BLaER1 treated with 17β-estradiol and CSF1 and Interleukin-3, amounts not matched to agents 10 nM and 100 nM (cell line): ENCODE results near the gene TMEM164.

Experiments used
- H3K27ac ChIP-seq, 11 experiments: shearing (Covaris generic); formaldehyde crosslinking; 2 replicates each; pipeline ENCODE4 v1.8.1; 2022
- H3K27me3 ChIP-seq, 11 experiments: shearing (Covaris generic); formaldehyde crosslinking; 2 replicates each; pipeline ENCODE4 v1.8.1; 2022
- H3K36me3 ChIP-seq, 11 experiments: shearing (Covaris generic); formaldehyde crosslinking; 2 replicates each; pipeline ENCODE4 v1.8.1; 2022
- H3K4me1 ChIP-seq, 10 experiments: shearing (Covaris generic); formaldehyde crosslinking; 2 replicates each; pipeline ENCODE4 v1.8.1; 2022
- H3K4me2 ChIP-seq, 11 experiments: shearing (Covaris generic); formaldehyde crosslinking; 2 replicates each; pipeline ENCODE4 v1.8.1; 2022
- H3K4me3 ChIP-seq, 10 experiments: shearing (Covaris generic); formaldehyde crosslinking; 2 replicates each; pipeline ENCODE4 v1.8.1; 2022
- H3K9ac ChIP-seq, 11 experiments: shearing (Covaris generic); formaldehyde crosslinking; 2 replicates each; pipeline ENCODE4 v1.8.1; 2022
- H3K9me3 ChIP-seq, 11 experiments: shearing (Covaris generic); formaldehyde crosslinking; replicated peaks in 1 of 11; 2 replicates each; pipeline ENCODE4 v1.8.1; 2022
- H4K20me1 ChIP-seq, 11 experiments: shearing (Covaris generic); formaldehyde crosslinking; 2 replicates each; pipeline ENCODE4 v1.8.1; 2022
- Cebpa-rat ChIP-seq, 11 experiments: shearing (Covaris generic); IDR thresholded peaks; 2 replicates each; pipeline ENCODE4 v1.8.1; 2022

Gene TMEM164

DNA sequence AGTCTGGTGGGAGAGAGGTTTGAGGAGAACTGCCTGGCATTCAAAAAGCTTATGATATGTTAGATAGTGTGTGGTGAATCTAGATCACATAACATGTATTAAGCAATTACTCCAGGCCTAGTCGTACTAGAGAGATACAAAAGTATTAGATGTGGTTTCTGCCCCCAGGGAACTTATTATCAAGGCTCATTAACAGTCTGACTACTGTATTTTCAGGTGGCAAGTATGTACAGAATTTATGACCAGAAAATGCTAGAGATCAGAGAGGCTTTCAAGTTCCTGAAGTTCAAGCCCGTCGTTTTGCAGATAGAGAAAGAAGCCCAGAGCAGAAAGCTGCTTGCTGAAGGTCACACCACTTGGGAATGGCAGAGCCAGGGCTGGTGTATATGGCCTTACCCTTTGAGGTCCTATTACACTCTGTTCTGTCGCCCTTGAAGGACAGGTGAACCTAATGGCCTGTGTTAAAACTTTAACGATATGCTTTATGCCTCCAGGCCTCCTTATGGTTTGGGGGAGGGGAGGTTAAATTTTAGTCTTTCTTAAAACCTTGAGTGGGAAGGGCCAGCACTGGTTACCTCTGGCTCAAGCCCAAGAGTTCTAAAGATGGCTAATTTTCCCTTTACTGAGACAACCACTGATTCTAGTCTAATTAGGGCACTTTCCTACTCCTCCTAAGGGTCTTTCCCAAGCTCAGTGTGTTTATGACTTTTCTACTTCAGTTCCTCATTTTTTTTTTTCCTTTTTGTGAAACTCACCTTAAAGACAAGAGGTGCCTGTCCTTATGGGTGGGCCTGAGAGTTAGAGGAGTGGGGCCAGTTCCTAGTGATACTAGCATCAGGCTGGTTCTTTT is 19.9 kb downstream of the TMEM164 start:
- no peaks in the 10 kb centered on the region for H3K9me3 ChIP-seq
- H3K4me3 ChIP-seq = no peak overlapping the region
- H3K27ac ChIP-seq = no peak overlapping the region
- H3K36me3 ChIP-seq = peaks cover 0 to 40% (median 5%) of the 10 kb centered on the region in 11 experiments; a peak in 11 of 22 replicates
- H4K20me1 ChIP-seq = peaks cover 3 to 45% (median 17%) of the 10 kb centered on the region in 11 experiments; a peak in 14 of 22 replicates
- H3K4me1 ChIP-seq = peaks cover 0 to 39% (median 0%) of the 10 kb centered on the region in 10 experiments; a peak in 5 of 20 replicates
- peak overlapping the region in 2 of 11 experiments; percentile 13 to 25; a peak in 1 of 22 replicates for H3K4me2 ChIP-seq
- H3K9ac ChIP-seq = 0 out of 22 replicates have a peak overlapping the region, but pooled peaks of 1 of the 11 experiments have one; percentile 15
- peaks cover 96 to 100% (median 100%) of the 10 kb centered on the region in 11 experiments for H3K27me3 ChIP-seq
- TF ChIP-seq Cebpa-rat (IDR thresholded peaks at IDR 0.05) = no peak

DNA sequence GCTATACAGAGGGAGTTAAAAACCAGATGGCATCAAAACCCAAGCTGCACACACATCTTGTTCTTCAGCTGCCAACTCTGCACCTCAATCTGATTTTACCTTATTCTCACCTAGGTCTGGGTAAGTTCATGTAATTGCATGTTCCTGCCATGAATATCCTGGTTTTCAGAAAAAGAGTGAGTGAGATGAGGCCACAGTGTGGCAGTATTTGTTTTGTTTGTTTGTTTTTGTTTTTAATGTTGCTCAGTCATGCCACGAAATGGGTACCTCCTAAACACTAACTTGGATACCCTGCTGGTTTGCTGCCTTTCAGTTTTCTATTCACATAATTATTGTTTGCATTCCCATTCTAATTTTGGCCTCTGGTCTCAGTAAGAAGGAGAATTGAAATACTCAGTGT is 22.5 kb downstream of the TMEM164 start:
- Histone ChIP-seq H3K36me3 (peaks cover 0 to 26% (median 3%) of the 10 kb centered on the region in 11 experiments; a peak in 7 of 22 replicates), H3K9me3 (no peaks in the 10 kb centered on the region), H3K4me3 (no peak overlapping the region), H3K9ac (no peak overlapping the region), H3K4me2 (peak overlapping the region in 3 of 11 experiments; percentile 16 to 40 (median 24); a peak in 5 of 22 replicates), H4K20me1 (peaks cover 3 to 45% (median 17%) of the 10 kb centered on the region in 11 experiments; a peak in 14 of 22 replicates), H3K27ac (peak overlapping the region in 2 of 11 experiments; percentile 15 to 34; a peak in 3 of 22 replicates), H3K27me3 (peaks cover 94 to 100% (median 97%) of the 10 kb centered on the region in 11 experiments), H3K4me1 (peaks cover 0 to 39% (median 0%) of the 10 kb centered on the region in 10 experiments; a peak in 5 of 20 replicates)
- no peak for TF ChIP-seq Cebpa-rat (IDR thresholded peaks at IDR 0.05)

GRCh38 chrX:110026099-110026844 is 23.4 kb downstream of the TMEM164 start:
- no peak for TF ChIP-seq Cebpa-rat (IDR thresholded peaks at IDR 0.05)
- peaks cover 0 to 37% (median 0%) of the 10 kb centered on the region in 10 experiments; a peak in 5 of 20 replicates for H3K4me1 ChIP-seq
- peak overlapping the region in 3 of 11 experiments; percentile 1 to 40 (median 16); a peak in 4 of 22 replicates for H3K4me2 ChIP-seq
- peak overlapping the region in 2 of 11 experiments; percentile 15 to 34; a peak in 3 of 22 replicates for H3K27ac ChIP-seq
- peaks cover 3 to 41% (median 17%) of the 10 kb centered on the region in 11 experiments; a peak in 14 of 22 replicates for H4K20me1 ChIP-seq
- H3K4me3 ChIP-seq = no peak overlapping the region
- no peak overlapping the region for H3K9ac ChIP-seq
- H3K36me3 ChIP-seq = peaks cover 0 to 26% (median 0%) of the 10 kb centered on the region in 11 experiments; a peak in 5 of 22 replicates
- H3K27me3 ChIP-seq = peaks cover 89 to 100% (median 97%) of the 10 kb centered on the region in 11 experiments
- no peaks in the 10 kb centered on the region for H3K9me3 ChIP-seq

- H3K27ac ChIP-seq = no peak overlapping the region
- no peak overlapping the region for H3K4me3 ChIP-seq
- peaks cover 0 to 4% (median 0%) of the 10 kb centered on the region in 11 experiments; a peak in 3 of 22 replicates for H3K36me3 ChIP-seq
- H3K27me3 ChIP-seq = peaks cover 60 to 92% (median 88%) of the 10 kb centered on the region in 11 experiments
- no peak for TF ChIP-seq Cebpa-rat (IDR thresholded peaks at IDR 0.05)
- H4K20me1 ChIP-seq = peaks cover 0 to 27% (median 5%) of the 10 kb centered on the region in 11 experiments; a peak in 7 of 22 replicates
- H3K9me3 ChIP-seq = peaks cover 0 to 5% (median 0%) of the 10 kb centered on the region in 11 experiments; a peak in 1 of 22 replicates
- no peak overlapping the region for H3K9ac ChIP-seq
- H3K4me2 ChIP-seq = no peak overlapping the region
- peaks cover 0 to 23% (median 5%) of the 10 kb centered on the region in 10 experiments; a peak in 9 of 20 replicates for H3K4me1 ChIP-seq
Observed at GRCh38 chrX:110032534-110033147, 29.7 kb downstream of the TMEM164 start.

DNA sequence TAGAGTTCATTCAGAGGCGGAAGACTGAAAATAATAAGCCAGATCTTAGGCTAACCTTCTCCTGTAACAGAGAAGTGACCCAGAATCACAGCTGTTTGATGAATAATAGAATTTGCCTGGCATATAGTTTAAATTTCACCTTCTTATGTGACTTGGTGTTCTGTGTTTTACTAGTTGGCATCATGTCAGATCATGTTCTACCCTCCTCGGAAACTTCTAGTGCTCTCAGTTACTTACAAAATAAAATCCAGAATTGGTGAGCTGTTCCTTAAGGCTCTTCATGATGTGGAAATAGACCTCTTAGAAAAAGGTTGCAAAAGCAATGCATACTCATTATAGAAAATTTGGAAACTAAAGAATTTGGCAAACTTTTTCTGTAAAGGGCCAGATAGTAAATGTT is 31.1 kb downstream of the TMEM164 start:
- Histone ChIP-seq H3K4me2 (no peak overlapping the region), H3K27ac (no peak overlapping the region), H3K4me1 (peaks cover 0 to 23% (median 5%) of the 10 kb centered on the region in 10 experiments; a peak in 9 of 20 replicates), H3K9ac (no peak overlapping the region), H3K4me3 (no peak overlapping the region), H4K20me1 (peaks cover 0 to 21% (median 5%) of the 10 kb centered on the region in 11 experiments; a peak in 7 of 22 replicates), H3K27me3 (peaks cover 50 to 90% (median 81%) of the 10 kb centered on the region in 11 experiments), H3K36me3 (peaks cover 0 to 4% (median 0%) of the 10 kb centered on the region in 11 experiments; a peak in 3 of 22 replicates), H3K9me3 (peaks cover 0 to 5% (median 0%) of the 10 kb centered on the region in 11 experiments; a peak in 1 of 22 replicates)
- TF ChIP-seq Cebpa-rat (IDR thresholded peaks at IDR 0.05) = no peak

DNA sequence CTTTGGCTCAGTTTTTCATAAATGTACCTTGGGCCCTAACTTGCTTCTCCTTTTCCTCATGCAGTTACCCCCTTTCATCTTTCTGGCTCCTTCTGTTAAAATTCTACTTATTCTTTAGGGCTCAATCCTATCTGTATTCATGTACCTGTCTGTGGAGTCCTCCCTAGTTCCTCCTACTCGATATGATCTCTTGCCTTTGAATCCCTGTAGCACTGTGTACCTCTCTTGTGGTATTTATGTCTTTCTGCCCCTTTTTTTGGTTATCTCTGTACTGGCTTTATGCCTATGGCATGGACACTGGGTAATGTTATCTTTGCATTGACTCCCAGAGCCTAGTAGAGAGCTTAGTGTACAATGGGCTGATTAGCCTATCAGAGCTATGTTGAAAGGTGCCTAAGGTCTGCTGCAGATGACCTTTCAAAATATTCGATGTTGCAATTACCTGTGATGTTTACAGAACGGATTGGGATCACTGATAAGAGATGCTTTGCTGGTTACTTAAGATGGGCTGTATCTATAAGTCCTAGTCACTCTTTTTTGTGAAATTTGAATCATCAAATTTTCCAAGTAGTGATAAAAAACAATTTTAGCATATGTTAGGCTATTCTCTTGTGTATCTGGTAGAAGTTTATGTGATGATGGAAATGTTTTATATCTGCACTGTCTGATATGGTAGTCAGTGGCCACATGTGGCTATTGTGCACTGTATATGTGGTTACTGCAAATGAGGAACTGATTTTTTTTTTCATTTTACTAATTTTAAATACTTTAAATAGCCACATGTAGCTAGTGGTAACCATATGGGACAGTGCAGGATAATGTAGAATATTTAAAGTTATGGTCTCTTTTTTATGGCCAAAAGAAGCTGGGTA is 33.5 kb downstream of the TMEM164 start:
- peaks cover 0 to 4% (median 0%) of the 10 kb centered on the region in 11 experiments; a peak in 3 of 22 replicates for H3K36me3 ChIP-seq
- peaks cover 0 to 41% (median 5%) of the 10 kb centered on the region in 10 experiments; a peak in 10 of 20 replicates for H3K4me1 ChIP-seq
- TF ChIP-seq Cebpa-rat (IDR thresholded peaks at IDR 0.05) = no peak
- peak overlapping the region in 1 of 11 experiments; percentile 36; a peak in 1 of 22 replicates for H3K27ac ChIP-seq
- H4K20me1 ChIP-seq = peaks cover 0 to 16% (median 5%) of the 10 kb centered on the region in 11 experiments; a peak in 6 of 22 replicates
- no peak overlapping the region for H3K9ac ChIP-seq
- no peak overlapping the region for H3K4me3 ChIP-seq
- peaks cover 53 to 90% (median 83%) of the 10 kb centered on the region in 11 experiments for H3K27me3 ChIP-seq
- H3K9me3 ChIP-seq = peaks cover 0 to 8% (median 0%) of the 10 kb centered on the region in 11 experiments; a peak in 1 of 22 replicates
- H3K4me2 ChIP-seq = peak overlapping the region in 5 of 11 experiments; percentile 3 to 46 (median 27); a peak in 7 of 22 replicates

GRCh38 chrX:110037178-110037577 is 34.3 kb downstream of the TMEM164 start:
- H3K27me3 ChIP-seq = peaks cover 56 to 92% (median 83%) of the 10 kb centered on the region in 11 experiments
- H3K4me3 ChIP-seq = no peak overlapping the region
- no peak overlapping the region for H3K9ac ChIP-seq
- no peak for TF ChIP-seq Cebpa-rat (IDR thresholded peaks at IDR 0.05)
- peaks cover 0 to 11% (median 0%) of the 10 kb centered on the region in 11 experiments; a peak in 1 of 22 replicates for H3K9me3 ChIP-seq
- H3K4me1 ChIP-seq = peaks cover 0 to 49% (median 5%) of the 10 kb centered on the region in 10 experiments; a peak in 12 of 20 replicates
- peak overlapping the region in 1 of 11 experiments; percentile 36; a peak in 1 of 22 replicates for H3K27ac ChIP-seq
- peaks cover 0 to 4% (median 0%) of the 10 kb centered on the region in 11 experiments; a peak in 3 of 22 replicates for H3K36me3 ChIP-seq
- H3K4me2 ChIP-seq = peak overlapping the region in 5 of 11 experiments; percentile 3 to 46 (median 27); a peak in 6 of 22 replicates
- H4K20me1 ChIP-seq = peaks cover 0 to 16% (median 5%) of the 10 kb centered on the region in 11 experiments; a peak in 6 of 22 replicates
